Measurements from ENCODE around the gene CNP. TPM values are rescaled to one million over a fixed set of nuclear protein-coding genes. Genes with fewer than 3 reads are reported as not detected.
"Not testable (repeated sequence)": the region's sequence is repeated elsewhere in the genome, so short reads cannot be mapped to it uniquely, and the experiment has no call there.

Gene CNP
- total RNA-seq, 1 donor from 2014 or later, result 54.0 TPM

GRCh38 chr17:41928693-41929251 lies 37.8 kb upstream of the CNP start:
- Histone ChIP-seq H3K27me3 (no peaks in the 10 kb centered on the region), H3K4me3 (no peak overlapping the region), H3K27ac (no peak overlapping the region), H3K36me3 (no peaks in the 10 kb centered on the region), H3K9me3 (no peaks in the 10 kb centered on the region), H3K4me1 (peaks cover 15% of the 10 kb centered on the region)
- TF ChIP-seq POLR2AphosphoS5 (IDR thresholded peaks at IDR 0.05; ENCODE audit: insufficient read depth in 1 of 2, low read depth in 1 of 2) (no peak), CTCF (IDR thresholded peaks at IDR 0.05) (no peak), POLR2A (IDR thresholded peaks at IDR 0.05) (no peak)
- intact Hi-C loops (cut with DNase I), result no loop called here
- no peak for DNase-seq (ENCODE audit: extremely low spot score in 2 of 2)

- intact Hi-C loops (cut with DNase I), result no loop called here
- no peaks in the 10 kb centered on the region for H3K36me3 ChIP-seq
- H3K27me3 ChIP-seq, result no peaks in the 10 kb centered on the region
- peak in 1 of 2 donors; percentile 96 for DNase-seq (ENCODE audit: extremely low spot score in 2 of 2)
- H3K4me3 ChIP-seq, result peak within 1 kb of the TSS; percentile 41 to 63
- H3K27ac ChIP-seq, result peak within 1 kb of the TSS; percentile 75
- TF ChIP-seq POLR2A (IDR thresholded peaks at IDR 0.05) (peak in 1 of 2 donors; percentile 42), CTCF (IDR thresholded peaks at IDR 0.05) (peak in 1 of 3 experiments; percentile 53), POLR2AphosphoS5 (IDR thresholded peaks at IDR 0.05; ENCODE audit: insufficient read depth in 1 of 2, low read depth in 1 of 2) (peak; percentile 92 to 97)
- no peaks in the 10 kb centered on the region for H3K9me3 ChIP-seq
- H3K4me1 ChIP-seq, result peaks cover 15% of the 10 kb centered on the region
Observed at GRCh38 chr17:41930009-41930832, 36.4 kb upstream of the CNP start, which contains the start of gene ODAD4. Gene ODAD4, plus strand, starts transcription at chr17:41930617. Its CDS starts 107 bp downstream, at chr17:41930724.

- H3K36me3 ChIP-seq; H3K9me3 ChIP-seq; DNase-seq (ENCODE audit: extremely low spot score in 2 of 2); intact Hi-C loops (cut with DNase I); H3K27me3 ChIP-seq: not testable (repeated sequence)
- H3K27ac ChIP-seq, result peak overlapping the region; percentile 75
- peaks cover 15% of the 10 kb centered on the region for H3K4me1 ChIP-seq
- H3K4me3 ChIP-seq, result peak overlapping the region; percentile 41 to 63
Observed at GRCh38 chr17:41930833-41931156, 35.8 kb upstream of the CNP start.

GRCh38 chr17:41931715-41932114 lies 34.9 kb upstream of the CNP start:
- H3K9me3 ChIP-seq; H3K27ac ChIP-seq; DNase-seq (ENCODE audit: extremely low spot score in 2 of 2); H3K36me3 ChIP-seq; H3K27me3 ChIP-seq; H3K4me3 ChIP-seq; intact Hi-C loops (cut with DNase I): not testable (repeated sequence)
- H3K4me1 ChIP-seq, result peaks cover 15% of the 10 kb centered on the region

- Histone ChIP-seq H3K4me1 (peaks cover 15% of the 10 kb centered on the region), H3K36me3 (no peaks in the 10 kb centered on the region), H3K27ac (no peak overlapping the region), H3K9me3 (no peaks in the 10 kb centered on the region), H3K27me3 (no peaks in the 10 kb centered on the region), H3K4me3 (no peak overlapping the region)
- no peak for DNase-seq (ENCODE audit: extremely low spot score in 2 of 2)
- intact Hi-C loops (cut with DNase I), result no loop called here
- no peak for TF ChIP-seq POLR2A (IDR thresholded peaks at IDR 0.05)
- TF ChIP-seq CTCF (IDR thresholded peaks at IDR 0.05), result no peak
Observed at GRCh38 chr17:41932816-41933389, 33.7 kb upstream of the CNP start.

- Histone ChIP-seq H3K4me1 (peaks cover 8% of the 10 kb centered on the region), H3K36me3 (no peaks in the 10 kb centered on the region), H3K27ac (no peak overlapping the region), H3K9me3 (no peaks in the 10 kb centered on the region), H3K4me3 (no peak overlapping the region), H3K27me3 (no peaks in the 10 kb centered on the region)
- intact Hi-C loops (cut with DNase I), result no loop called here
- TF ChIP-seq POLR2A (IDR thresholded peaks at IDR 0.05) (no peak), CTCF (IDR thresholded peaks at IDR 0.05) (no peak), POLR2AphosphoS5 (IDR thresholded peaks at IDR 0.05; ENCODE audit: insufficient read depth in 1 of 2, low read depth in 1 of 2) (no peak)
- no peak for DNase-seq (ENCODE audit: extremely low spot score in 2 of 2)
Observed at GRCh38 chr17:41935641-41936040, 31.0 kb upstream of the CNP start.

All from vagina (tissue), 2 donors.